ENCODE results near the gene NTSR1.

- TF ChIP-seq REST (IDR thresholded peaks at IDR 0.05; ENCODE audit: insufficient read depth in 1 of 2, low read depth in 2 of 2, low read length in 2 of 2) (no peak), POLR2AphosphoS5 (IDR thresholded peaks at IDR 0.05; ENCODE audit: low read depth, low read length) (no peak), TAF1 (IDR thresholded peaks at IDR 0.05; ENCODE audit: borderline replicate concordance, insufficient read depth, low read length) (no peak), SIN3A (IDR thresholded peaks at IDR 0.05; ENCODE audit: borderline replicate concordance, insufficient read depth, low read length) (no peak), FOXP2 (optimal IDR thresholded peaks at IDR 0.05; ENCODE audit: borderline replicate concordance, extremely low read depth, extremely low read length, insufficient read depth) (no peak)
Observed at GRCh38 chr20:62727584-62728027, 19.0 kb downstream of the NTSR1 start.
